ENCODE measurements around the gene SERPINB12. TPM values are rescaled to one million over a fixed set of nuclear protein-coding genes. Genes with fewer than 3 reads are reported as not detected.

SERPINB12 gene
- total RNA-seq, 1 experiment from 2014 or later = not detected

DNA sequence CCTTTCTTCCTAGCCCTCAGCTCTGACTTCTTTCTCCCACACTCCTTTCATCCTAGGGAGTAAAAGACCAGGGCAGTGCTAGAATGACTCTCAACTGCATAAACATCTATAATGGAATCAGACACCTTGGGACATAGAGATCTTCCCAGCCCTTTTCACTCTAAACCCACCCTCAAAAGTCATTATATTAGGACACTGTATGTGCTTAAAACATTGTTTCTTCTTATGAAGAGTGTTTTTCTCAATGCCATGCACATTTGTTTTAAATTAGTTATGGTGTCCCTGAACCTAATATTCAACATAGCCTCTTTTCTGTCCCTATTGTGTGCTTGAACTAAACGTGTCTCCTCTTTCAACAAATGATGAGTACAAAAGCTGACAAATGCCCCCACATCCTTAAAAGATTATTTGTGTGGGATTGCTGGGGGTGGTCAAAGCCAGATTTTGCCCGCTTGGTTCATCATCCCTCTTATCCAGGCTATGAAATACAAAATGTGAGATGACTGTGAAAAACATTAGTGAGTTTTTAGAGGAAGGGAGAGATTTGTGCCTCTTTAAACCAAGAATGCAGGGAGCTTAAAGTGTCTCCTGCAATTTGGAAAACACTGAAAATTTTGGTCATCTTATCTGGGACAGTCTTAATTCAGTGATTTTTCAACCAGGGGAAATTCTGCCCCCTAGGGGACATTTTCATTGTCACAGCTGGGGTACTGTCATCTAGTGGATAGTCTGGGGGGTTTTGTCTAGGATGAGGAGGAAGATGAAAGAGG, 36.4 kb upstream of the SERPINB12 start:
- ChIA-PET CTCF (interaction anchor here (0.7 to 1.0 kb wide), 3 partner anchors 18 to 489 kb away, joined by 3 to 6 read pairs (median 3); no protein-coding TSS in a partner anchor), POLR2A (ENCODE audit: low non-redundant PET) (no interaction called here)
- Histone ChIP-seq H3K4me3 (ENCODE audit: low read depth, low read length, poor library complexity, severe bottlenecking) (no peak overlapping the region), H3K36me3 (ENCODE audit: insufficient read depth, low read length, poor library complexity, severe bottlenecking) (no peaks in the 10 kb centered on the region), H3K9me3 (ENCODE audit: low read depth, low read length, poor library complexity, severe bottlenecking) (no peaks in the 10 kb centered on the region), H3K27me3 (replicated peaks; ENCODE audit: insufficient read depth, low read depth, low read length, poor library complexity) (no peaks in the 10 kb centered on the region), H3K27ac (ENCODE audit: low read depth, low read length, poor library complexity, severe bottlenecking) (peak overlapping the region; percentile 31), H3K4me1 (ENCODE audit: insufficient read depth, low read length, poor library complexity, severe bottlenecking) (peaks cover 18% of the 10 kb centered on the region)
- no peak for TF ChIP-seq EZH2 (IDR thresholded peaks at IDR 0.05; ENCODE audit: borderline replicate concordance, low read depth, low read length, poor library complexity, severe bottlenecking)
- TF ChIP-seq, protein P1, sequence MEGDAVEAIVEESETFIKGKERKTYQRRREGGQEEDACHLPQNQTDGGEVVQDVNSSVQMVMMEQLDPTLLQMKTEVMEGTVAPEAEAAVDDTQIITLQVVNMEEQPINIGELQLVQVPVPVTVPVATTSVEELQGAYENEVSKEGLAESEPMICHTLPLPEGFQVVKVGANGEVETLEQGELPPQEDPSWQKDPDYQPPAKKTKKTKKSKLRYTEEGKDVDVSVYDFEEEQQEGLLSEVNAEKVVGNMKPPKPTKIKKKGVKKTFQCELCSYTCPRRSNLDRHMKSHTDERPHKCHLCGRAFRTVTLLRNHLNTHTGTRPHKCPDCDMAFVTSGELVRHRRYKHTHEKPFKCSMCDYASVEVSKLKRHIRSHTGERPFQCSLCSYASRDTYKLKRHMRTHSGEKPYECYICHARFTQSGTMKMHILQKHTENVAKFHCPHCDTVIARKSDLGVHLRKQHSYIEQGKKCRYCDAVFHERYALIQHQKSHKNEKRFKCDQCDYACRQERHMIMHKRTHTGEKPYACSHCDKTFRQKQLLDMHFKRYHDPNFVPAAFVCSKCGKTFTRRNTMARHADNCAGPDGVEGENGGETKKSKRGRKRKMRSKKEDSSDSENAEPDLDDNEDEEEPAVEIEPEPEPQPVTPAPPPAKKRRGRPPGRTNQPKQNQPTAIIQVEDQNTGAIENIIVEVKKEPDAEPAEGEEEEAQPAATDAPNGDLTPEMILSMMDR (conservative IDR thresholded peaks at IDR 0.05; ENCODE audit: low read depth, low read length) = peak; percentile 83
- DNase-seq (ENCODE audit: low spot score) = peak; percentile 79
- BruUV-seq (replicated peaks) = no TSS peak
- intact Hi-C loops (cut with micrococcal nuclease; ENCODE audit: unreplicated experiment) = loop anchor here (5.0 to 10.0 kb wide), 3 partner anchors 61 to 488 kb away; no protein-coding TSS in a partner anchor

DNA sequence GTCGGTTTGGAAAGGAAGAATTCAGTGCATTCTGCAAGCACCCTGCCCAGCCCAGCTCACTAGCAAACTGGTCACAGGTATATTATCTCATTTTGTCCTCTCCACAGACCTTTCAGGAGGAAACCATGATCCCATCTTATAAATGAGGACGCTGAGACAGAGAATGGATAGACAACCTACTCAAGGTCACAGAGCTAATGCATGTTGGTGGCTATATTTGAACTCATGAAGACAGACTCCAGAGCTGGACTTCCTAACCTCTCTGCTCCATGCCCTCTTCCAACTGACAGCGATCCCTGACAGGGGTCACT, 35.9 kb upstream of the SERPINB12 start:
- no peaks in the 10 kb centered on the region for H3K36me3 ChIP-seq (ENCODE audit: insufficient read depth, low read length, poor library complexity, severe bottlenecking)
- no TSS peak for BruUV-seq (replicated peaks)
- H3K27me3 ChIP-seq (replicated peaks; ENCODE audit: insufficient read depth, low read depth, low read length, poor library complexity) = no peaks in the 10 kb centered on the region
- no peak overlapping the region for H3K4me3 ChIP-seq (ENCODE audit: low read depth, low read length, poor library complexity, severe bottlenecking)
- TF ChIP-seq EZH2 (IDR thresholded peaks at IDR 0.05; ENCODE audit: borderline replicate concordance, low read depth, low read length, poor library complexity, severe bottlenecking) = no peak
- TF ChIP-seq, protein P1 (conservative IDR thresholded peaks at IDR 0.05; ENCODE audit: low read depth, low read length) = no peak
- H3K9me3 ChIP-seq (ENCODE audit: low read depth, low read length, poor library complexity, severe bottlenecking) = no peaks in the 10 kb centered on the region
- H3K27ac ChIP-seq (ENCODE audit: low read depth, low read length, poor library complexity, severe bottlenecking) = no peak overlapping the region
- DNase-seq (ENCODE audit: low spot score) = no peak
- CTCF ChIA-PET = interaction anchor here (0.9 kb wide), 1 partner anchor 18 kb away, joined by 6 read pairs; no protein-coding TSS in a partner anchor
- POLR2A ChIA-PET (ENCODE audit: low non-redundant PET) = no interaction called here
- H3K4me1 ChIP-seq (ENCODE audit: insufficient read depth, low read length, poor library complexity, severe bottlenecking) = peaks cover 18% of the 10 kb centered on the region
- intact Hi-C loops (cut with micrococcal nuclease; ENCODE audit: unreplicated experiment) = loop anchor here (5.0 to 10.0 kb wide), 3 partner anchors 61 to 489 kb away; no protein-coding TSS in a partner anchor

DNA sequence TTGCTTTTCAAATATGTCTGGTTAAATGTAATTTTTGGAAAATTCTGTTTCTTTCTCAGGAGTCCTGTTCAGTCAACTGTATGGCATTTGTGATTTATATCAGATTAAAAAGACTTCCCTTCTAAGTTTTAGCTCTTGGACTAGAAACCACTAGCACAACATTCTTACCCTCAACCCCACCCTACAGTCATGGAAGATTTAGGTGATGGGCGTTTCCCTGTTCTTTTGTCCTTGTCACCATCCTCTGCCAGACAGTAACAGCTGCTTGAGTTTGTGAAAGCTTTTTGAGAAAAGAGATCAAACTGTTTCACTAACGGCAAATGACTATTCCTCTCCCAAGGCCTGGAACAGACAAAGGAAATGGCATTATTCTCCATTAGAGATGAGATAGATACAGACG, 33.6 kb upstream of the SERPINB12 start:
- H3K27ac ChIP-seq (ENCODE audit: low read depth, low read length, poor library complexity, severe bottlenecking) = no peak overlapping the region
- no peaks in the 10 kb centered on the region for H3K27me3 ChIP-seq (replicated peaks; ENCODE audit: insufficient read depth, low read depth, low read length, poor library complexity)
- BruUV-seq (replicated peaks) = no TSS peak
- ChIA-PET CTCF (no interaction called here), POLR2A (ENCODE audit: low non-redundant PET) (no interaction called here)
- H3K9me3 ChIP-seq (ENCODE audit: low read depth, low read length, poor library complexity, severe bottlenecking) = no peaks in the 10 kb centered on the region
- H3K4me1 ChIP-seq (ENCODE audit: insufficient read depth, low read length, poor library complexity, severe bottlenecking) = peaks cover 18% of the 10 kb centered on the region
- TF ChIP-seq, protein P1 (conservative IDR thresholded peaks at IDR 0.05; ENCODE audit: low read depth, low read length) = no peak
- no peak for TF ChIP-seq EZH2 (IDR thresholded peaks at IDR 0.05; ENCODE audit: borderline replicate concordance, low read depth, low read length, poor library complexity, severe bottlenecking)
- H3K36me3 ChIP-seq (ENCODE audit: insufficient read depth, low read length, poor library complexity, severe bottlenecking) = no peaks in the 10 kb centered on the region
- no peak overlapping the region for H3K4me3 ChIP-seq (ENCODE audit: low read depth, low read length, poor library complexity, severe bottlenecking)
- intact Hi-C loops (cut with micrococcal nuclease; ENCODE audit: unreplicated experiment) = loop anchor here (5.0 to 10.0 kb wide), 3 partner anchors 64 to 491 kb away; no protein-coding TSS in a partner anchor
- peak; percentile 56 for DNase-seq (ENCODE audit: low spot score)
